H1 (cell line): ENCODE results near the gene RNF212. TPM values are rescaled to one million over a fixed set of nuclear protein-coding genes. Genes with fewer than 3 reads are reported as not detected.
A peak's percentile ranks its signal among the peaks of the same experiment; 100 is the strongest.

Source experiments
- CTCF ChIA-PET: fragments of 300-600 bp; sonication (Branson Sonifier 250); formaldehyde crosslinking; loops from one replicate; lab custom pipeline; 2021; ENCODE audit not compliant: partially characterized antibody; lab: Charles Lee
- POLR2A ChIA-PET: fragments of 300-600 bp; sonication (Branson Sonifier 250); formaldehyde crosslinking; loops from one replicate; lab custom pipeline; 2021; ENCODE audit warnings: inconsistent platforms; ENCODE audit not compliant: partially characterized antibody; lab: Charles Lee
- DNase-seq, 2 experiments: peaks; one replicate each; pipeline versions ENCODE4 v3.0.0 to v3.0.0-alpha.2; 2010 to 2022; ENCODE audit warnings: low spot score in 2 of 2, low read depth in 1 of 2, mixed read lengths in 1 of 2
- FAIRE-seq: peaks from 2 replicates; lab custom pipeline; 2011; peaks lifted over from hg19 to GRCh38; lab: Jason Lieb, UNC
- H2AFZ ChIP-seq: 2 replicates; pipeline ENCODE4 v1.8.1; 2012; ENCODE audit warnings: low read length, inconsistent platforms
- H2AK5ac ChIP-seq: 2 replicates; pipeline ENCODE4 v1.6.1; 2013; ENCODE audit warnings: low read depth, low read length
- H2BK120ac ChIP-seq: replicated peaks from 2 replicates; pipeline ENCODE3; 2013; ENCODE audit warnings: low read depth, low read length, inconsistent platforms
- H2BK12ac ChIP-seq: 2 replicates; pipeline ENCODE4 v1.6.1; 2013; ENCODE audit warnings: low read depth, low read length
- H2BK15ac ChIP-seq: 2 replicates; pipeline ENCODE4 v1.6.1; 2013; ENCODE audit warnings: low read length
- H2BK20ac ChIP-seq: 2 replicates; pipeline ENCODE4 v1.6.1; 2013; ENCODE audit warnings: low read length
- H2BK5ac ChIP-seq: 2 replicates; pipeline ENCODE4 v1.6.1; 2013; ENCODE audit warnings: low read depth, low read length
- H3K14ac ChIP-seq: 2 replicates; pipeline ENCODE4 v1.6.1; 2013; ENCODE audit warnings: inconsistent platforms; ENCODE audit not compliant: insufficient read length
- H3K18ac ChIP-seq: 2 replicates; pipeline ENCODE4 v1.6.1; 2013; ENCODE audit warnings: low read length; ENCODE audit errors: extremely low read depth
- H3K23ac ChIP-seq: 2 replicates; pipeline ENCODE4 v1.6.1; 2013; ENCODE audit warnings: inconsistent platforms; ENCODE audit not compliant: insufficient read length
- H3K23me2 ChIP-seq: 2 replicates; pipeline ENCODE4 v1.6.1; 2013; ENCODE audit warnings: low read depth, low read length
- H3K27ac ChIP-seq: 2 replicates; pipeline ENCODE4 v1.6.1; 2011; ENCODE audit warnings: low read depth, low read length, inconsistent platforms
- H3K27me3 ChIP-seq, 4 experiments: replicated peaks in 1 of 4; 1 replicate in 1 of 4; 2 replicates in 3 of 4; pipeline versions ENCODE4 v1.6.1 to v1.8.1; 2011 to 2013; ENCODE audit warnings: low read length in 3 of 4, mild to moderate bottlenecking in 3 of 4, inconsistent platforms in 2 of 4, mixed read lengths in 2 of 4, moderate library complexity in 1 of 4; ENCODE audit not compliant: control insufficient read depth in 3 of 4, insufficient read depth in 3 of 4; ENCODE audit errors: extremely low read depth in 1 of 4
- H3K36me3 ChIP-seq, 4 experiments: 2 replicates each; pipeline versions ENCODE4 v1.6.1 to v1.8.1; 2011 to 2013; ENCODE audit warnings: mild to moderate bottlenecking in 4 of 4, low read length in 3 of 4, moderate library complexity in 2 of 4, control low read depth in 1 of 4, inconsistent platforms in 1 of 4; ENCODE audit not compliant: insufficient read depth in 4 of 4, control insufficient read depth in 2 of 4
- H3K4ac ChIP-seq: replicated peaks from 2 replicates; pipeline ENCODE3; 2013; ENCODE audit warnings: low read length, low read depth, mixed read lengths, inconsistent platforms; ENCODE audit not compliant: insufficient read length
- H3K4me1 ChIP-seq, 4 experiments: replicated peaks in 1 of 4; 1 replicate in 1 of 4; 2 replicates in 3 of 4; pipeline versions ENCODE4 v1.6.1 to v1.8.1; 2011 to 2013; ENCODE audit warnings: low read length in 3 of 4, inconsistent platforms in 2 of 4, mixed read lengths in 1 of 4; ENCODE audit not compliant: insufficient read depth in 4 of 4, control insufficient read depth in 3 of 4
- H3K4me2 ChIP-seq, 2 experiments: 2 replicates each; pipeline versions ENCODE4 v1.6.1 to v1.8.1; 2011 to 2013; ENCODE audit warnings: low read depth in 2 of 2, low read length in 2 of 2, control low read depth in 1 of 2, inconsistent platforms in 1 of 2, mild to moderate bottlenecking in 1 of 2; ENCODE audit not compliant: insufficient read depth in 1 of 2
- H3K4me3 ChIP-seq, 4 experiments: fragments of 200-600, 300-600 bp in 1 of 4; sonication (generic), shearing (Covaris generic), sonication (Bioruptor Twin) in 1 of 4; 2 replicates each; pipeline versions ENCODE4 v1.5.1 to v1.8.1; 2011 to 2016; ENCODE audit warnings: low read length in 4 of 4, low read depth in 3 of 4, control low read depth in 2 of 4, inconsistent platforms in 2 of 4, mild to moderate bottlenecking in 2 of 4, mixed read lengths in 1 of 4, moderate library complexity in 1 of 4; ENCODE audit not compliant: insufficient read depth in 2 of 4; ENCODE audit errors: extremely low read depth in 1 of 4
- H3K56ac ChIP-seq: replicated peaks from 2 replicates; pipeline ENCODE3; 2013; ENCODE audit warnings: low read depth, mild to moderate bottlenecking, mixed read lengths, low read length, inconsistent platforms; ENCODE audit not compliant: insufficient read length
- H3K79me1 ChIP-seq: 2 replicates; pipeline ENCODE4 v1.6.1; 2013; ENCODE audit warnings: low read depth, low read length, control low read depth
- H3K79me2 ChIP-seq, 2 experiments: 2 replicates each; pipeline versions ENCODE4 v1.6.1 to v1.8.1; 2012 to 2013; ENCODE audit warnings: low read length in 2 of 2, mild to moderate bottlenecking in 2 of 2, inconsistent platforms in 1 of 2; ENCODE audit not compliant: insufficient read depth in 2 of 2, control insufficient read depth in 1 of 2
- H3K9ac ChIP-seq, 4 experiments: replicated peaks in 1 of 4; 1 replicate in 1 of 4; 2 replicates in 3 of 4; pipeline versions ENCODE4 v1.6.1 to v1.8.1; 2011 to 2013; ENCODE audit warnings: low read depth in 3 of 4, low read length in 3 of 4, control low read depth in 2 of 4, mild to moderate bottlenecking in 2 of 4, moderate library complexity in 2 of 4, inconsistent platforms in 1 of 4; ENCODE audit errors: extremely low read depth in 1 of 4
- H3K9me3 ChIP-seq, 2 experiments: 2 replicates each; pipeline versions ENCODE4 v1.6.1 to v1.8.1; 2012 to 2013; ENCODE audit warnings: mild to moderate bottlenecking in 2 of 2, moderate library complexity in 2 of 2, control low read depth in 1 of 2, inconsistent platforms in 1 of 2, low read depth in 1 of 2, low read length in 1 of 2, mixed read lengths in 1 of 2; ENCODE audit not compliant: insufficient read depth in 2 of 2
- H4K20me1 ChIP-seq, 2 experiments: replicated peaks in 1 of 2; 2 replicates each; pipeline versions ENCODE3 to v1.8.1; 2011 to 2013; ENCODE audit warnings: inconsistent platforms in 2 of 2, low read length in 2 of 2, mild to moderate bottlenecking in 1 of 2; ENCODE audit not compliant: insufficient read depth in 2 of 2, control insufficient read depth in 1 of 2
- H4K5ac ChIP-seq: 2 replicates; pipeline ENCODE4 v1.6.1; 2013; ENCODE audit warnings: low read length, low read depth, mixed read lengths, inconsistent platforms; ENCODE audit not compliant: insufficient read length
- H4K8ac ChIP-seq: 2 replicates; pipeline ENCODE4 v1.8.0; 2013; ENCODE audit warnings: mild to moderate bottlenecking, moderate library complexity, low read length, inconsistent platforms; ENCODE audit not compliant: insufficient read depth; ENCODE audit errors: extremely low read depth
- H4K91ac ChIP-seq: replicated peaks from 2 replicates; pipeline ENCODE3; 2013; ENCODE audit warnings: low read length, mixed read lengths, inconsistent platforms; ENCODE audit not compliant: insufficient read length
- CHD2 ChIP-seq: IDR thresholded peaks from 2 replicates; pipeline ENCODE4 v1.6.1; 2012; ENCODE audit warnings: low read length, improper control_type of control experiment
- CREB1 ChIP-seq: IDR thresholded peaks from 2 replicates; pipeline ENCODE4 v1.6.1; 2012; ENCODE audit warnings: inconsistent platforms
- EP300 ChIP-seq, 2 experiments: IDR thresholded peaks; 1 replicate in 1 of 2; 2 replicates in 1 of 2; pipeline ENCODE4 v1.6.1; 2011 to 2012; ENCODE audit warnings: low read depth in 2 of 2, low read length in 2 of 2, mild to moderate bottlenecking in 2 of 2, borderline replicate concordance in 1 of 2, inconsistent platforms in 1 of 2, moderate library complexity in 1 of 2
- GABPA ChIP-seq: IDR thresholded peaks from 2 replicates; pipeline ENCODE4 v1.6.1; 2011; ENCODE audit warnings: mild to moderate bottlenecking, low read length, moderate library complexity, borderline replicate concordance; ENCODE audit not compliant: insufficient read depth
- HDAC2 ChIP-seq, 2 experiments: fragments of 300-600 bp in 1 of 2; sonication (generic) in 1 of 2; IDR thresholded peaks; 2 replicates each; pipeline ENCODE4 v1.6.1; 2011 to 2012; ENCODE audit warnings: low read depth in 2 of 2, low read length in 2 of 2, mild to moderate bottlenecking in 2 of 2, moderate library complexity in 2 of 2, borderline replicate concordance in 1 of 2, inconsistent platforms in 1 of 2
- HDAC6 ChIP-seq: IDR thresholded peaks from one replicate; pipeline ENCODE4 v1.7.1; 2012; ENCODE audit warnings: low read depth, mild to moderate bottlenecking, inconsistent platforms, low read length, moderate library complexity
- KDM5A ChIP-seq: fragments of 200-600 bp; IDR thresholded peaks from 2 replicates; pipeline ENCODE4 v1.7.1; 2012; ENCODE audit warnings: mild to moderate bottlenecking, low read length, inconsistent platforms, mixed read lengths
- MAX ChIP-seq: IDR thresholded peaks from 2 replicates; pipeline ENCODE4 v1.6.1; 2012; ENCODE audit warnings: inconsistent platforms
- NRF1 ChIP-seq: IDR thresholded peaks from 2 replicates; pipeline ENCODE4 v1.6.1; 2011; ENCODE audit warnings: mild to moderate bottlenecking, low read depth, low read length, improper control_type of control experiment
- POLR2AphosphoS5 ChIP-seq: IDR thresholded peaks from 2 replicates; pipeline ENCODE4 v1.6.1; 2011; ENCODE audit warnings: low read depth, low read length
- RAD21 ChIP-seq, 2 experiments: IDR thresholded peaks in 1 of 2; conservative IDR thresholded peaks in 1 of 2; 2 replicates each; pipeline ENCODE4 v1.6.1; 2011; ENCODE audit warnings: low read depth in 2 of 2, low read length in 2 of 2, improper control_type of control experiment in 1 of 2, inconsistent platforms in 1 of 2, mild to moderate bottlenecking in 1 of 2, moderate library complexity in 1 of 2
- WGBS, 2 experiments: shearing (Covaris generic) in 1 of 2; methylation state at CpG; one replicate each; pipeline versions ENCODE4 v1.1.6 to v1.1.7; 2013 to 2015; ENCODE audit warnings: low lambda C conversion rate in 2 of 2, mixed read lengths in 2 of 2, inconsistent platforms in 1 of 2, low coverage in 1 of 2, missing lambda C conversion rate in 1 of 2; ENCODE audit not compliant: insufficient replicate concordance in 2 of 2, insufficient coverage in 1 of 2, insufficient read length in 1 of 2; ENCODE audit errors: extremely low coverage in 1 of 2, missing lambda C conversion rate in 1 of 2; 5-methylcytosine and 5-hydroxymethylcytosine counted together
- polyA plus RNA-seq, 7 experiments: library from polyadenylated mRNA; depleted of rRNA in 3 of 7; stranded (reverse) in 5 of 7; unstranded in 2 of 7; fragments of >200 nt in 5 of 7; fragments of 200-250 nt in 2 of 7; gene quantifications; 1 replicate in 5 of 7; 2 replicates in 1 of 7; 4 replicates in 1 of 7; pipeline versions ENCODE4 v1.2.1 to v1.2.3, GENCODE V29; 2011 to 2013; ENCODE audit warnings: missing spikeins in 2 of 7, mixed read lengths in 2 of 7
- total RNA-seq: library from RNA; stranded (reverse); fragmentation: NEBNext Ultra II Directional; extraction: Animal tissue kit (Norgen Biotek cat#: 25700); gene quantifications from 2 replicates; pipeline ENCODE4 v1.2.1, GENCODE V29; 2021

The RNF212 gene
- total and polyA plus RNA-seq, 2 of the 8 experiments (the other 6 are each of a cell fraction or from before 2014, with no cell fraction given), result 3.4 to 5.4 TPM

- WGBS, 2 experiments, result 56% methylated on average over 38 of the region's 40 CpGs; no CpG with 5 or more reads in 1 of the 2 experiments
- ChIA-PET POLR2A (no interaction called here), CTCF (interaction anchor here (0.7 to 1.8 kb wide), 12 partner anchors 11 to 240 kb away, joined by 3 to 7 read pairs (median 3); partner anchors contain the start of gene FGFRL1)
- Histone ChIP-seq H3K36me3 (no peaks in the 10 kb centered on the region), H3K4me2 (peak overlapping the region in 1 of 2 experiments; percentile 54; a peak in 3 of 4 replicates), H4K5ac (no peak overlapping the region), H3K79me1 (no peaks in the 10 kb centered on the region), H3K9ac (no peak overlapping the region), H3K56ac (no peak overlapping the region), H4K20me1 (peaks cover 0 to 2% of the 10 kb centered on the region in 2 experiments), H2BK5ac (no peak overlapping the region), H3K27ac (no peak overlapping the region), H2AK5ac (no peak overlapping the region), H3K4ac (no peak overlapping the region), H3K18ac (no peak overlapping the region), H3K27me3 (peaks cover 0 to 26% (median 16%) of the 10 kb centered on the region in 4 experiments; a peak in 6 of 7 replicates), H3K23ac (no peak overlapping the region), H2AFZ (0 out of 2 replicates have a peak overlapping the region, but pooled peaks have one; percentile 18), H3K14ac (no peak overlapping the region), H2BK12ac (0 out of 2 replicates have a peak overlapping the region, but pooled peaks have one; percentile 28), H2BK20ac (no peak overlapping the region), H3K4me3 (no peak overlapping the region), H3K4me1 (peaks cover 0 to 4% (median 1%) of the 10 kb centered on the region in 4 experiments; a peak in 2 of 7 replicates), H2BK15ac (no peak overlapping the region), H2BK120ac (no peak overlapping the region), H3K23me2 (no peaks in the 10 kb centered on the region), H3K79me2 (no peaks in the 10 kb centered on the region), H4K8ac (no peak overlapping the region), H4K91ac (no peak overlapping the region), H3K9me3 (no peaks in the 10 kb centered on the region)
- FAIRE-seq, result no peak
- DNase-seq, result peak in 1 of 2 experiments; percentile 93
- TF ChIP-seq KDM5A, result no peak
- no peak for TF ChIP-seq HDAC6
- TF ChIP-seq RAD21 (IDR thresholded peaks at IDR 0.05 in 1 of 2, conservative IDR thresholded peaks at IDR 0.05 in 1 of 2; ENCODE audit: low read depth in 2 of 2, low read length in 2 of 2), result peak; percentile 52 to 70
- TF ChIP-seq EP300 (IDR thresholded peaks at IDR 0.05; ENCODE audit: borderline replicate concordance in 1 of 2, low read depth in 2 of 2, low read length in 2 of 2), result no peak
- no peak for TF ChIP-seq NRF1
- TF ChIP-seq HDAC2 (IDR thresholded peaks at IDR 0.05; ENCODE audit: borderline replicate concordance in 1 of 2, low read depth in 2 of 2, low read length in 2 of 2), result no peak
- TF ChIP-seq GABPA, result peak; percentile 74; the same call in 1 of the 2 replicates
- TF ChIP-seq POLR2AphosphoS5, result no peak
- peak; percentile 22; the same call in 1 of the 2 replicates for TF ChIP-seq MAX
- no peak for TF ChIP-seq CHD2
- TF ChIP-seq CREB1, result 0 out of 2 replicates have a peak, but pooled peaks have one; percentile 40
Measured at GRCh38 chr4:1050486-1051213, 62.7 kb downstream of the RNF212 start.
